A549 (cell line): Measurements from ENCODE around the gene PTPN14. TPM values are rescaled to one million over a fixed set of nuclear protein-coding genes. Genes with fewer than 3 reads are reported as not detected.

Experiments
- ATAC-seq, 2 experiments: fragments of 200-7000 bp in 1 of 2; fragments of >200 bp in 1 of 2; cut with Nextera tagmentation in 1 of 2; cut with Tn5 transposase in 1 of 2; 3 replicates each; pipeline versions ENCODE4 v1.8.0 to v1.9.1; 2018 to 2020; ENCODE audit warnings: mild to moderate bottlenecking in 1 of 2, moderate library complexity in 1 of 2
- CTCF ChIA-PET: fragments of 300-600 bp; sonication (Branson Sonifier 250); formaldehyde crosslinking; extraction: SDS; loops from one replicate; lab custom pipeline; 2021; ENCODE audit warnings: antibody characterized with exemption, inconsistent platforms; lab: Yijun Ruan, JAX
- POLR2A ChIA-PET: fragments of 350-600 bp; formaldehyde crosslinking; extraction: SDS; loops from one replicate; lab custom pipeline; 2021; ENCODE audit warnings: antibody characterized with exemption, inconsistent platforms; lab: Yijun Ruan, JAX
- DNase-seq, 2 experiments: peaks; one replicate each; pipeline versions ENCODE4 v3.0.0 to v3.0.0-alpha.2; 2011 to 2016; ENCODE audit warnings: low read depth in 1 of 2, low spot score in 1 of 2
- FAIRE-seq: peaks from 2 replicates; lab custom pipeline; 2011; peaks lifted over from hg19 to GRCh38; lab: Jason Lieb, UNC
- H3K27ac ChIP-seq, 2 experiments: fragments of >200 bp; sonication (Bioruptor Twin); formaldehyde crosslinking; 3 replicates each; pipeline ENCODE4 v1.5.1; 2016 to 2017
- H3K4me1 ChIP-seq: fragments of >200 bp; sonication (Bioruptor Twin); formaldehyde crosslinking; 3 replicates; pipeline ENCODE4 v1.6.1; 2016
- H3K4me2 ChIP-seq: fragments of >200 bp; sonication (Bioruptor Twin); formaldehyde crosslinking; 3 replicates; pipeline ENCODE4 v1.6.1; 2016
- H3K4me3 ChIP-seq: fragments of >200 bp; sonication (Bioruptor Twin); formaldehyde crosslinking; 3 replicates; pipeline ENCODE4 v1.5.1; 2016
- H3K9me3 ChIP-seq: fragments of >200 bp; sonication (Bioruptor Twin); formaldehyde crosslinking; 3 replicates; pipeline ENCODE4 v1.6.1; 2016
- BCL3 ChIP-seq: fragments of >200 bp; sonication (Bioruptor Twin); formaldehyde crosslinking; IDR thresholded peaks from 3 replicates; pipeline ENCODE4 v1.6.1; 2016
- CBX2 ChIP-seq: fragments of 200-600 bp; sonication (generic); IDR thresholded peaks from 2 replicates; pipeline ENCODE4 v1.6.1; 2016; ENCODE audit warnings: low read depth, mild to moderate bottlenecking, borderline replicate concordance
- CEBPB ChIP-seq, 2 experiments: fragments of >200 bp in 1 of 2; sonication (Bioruptor Twin) in 1 of 2; formaldehyde crosslinking in 1 of 2; IDR thresholded peaks; 2 replicates each; pipeline ENCODE4 v1.6.1; 2012 to 2016
- E2F6 ChIP-seq: IDR thresholded peaks from 2 replicates; pipeline ENCODE4 v1.6.1; 2012; ENCODE audit warnings: low read depth, borderline replicate concordance
- EHF ChIP-seq: fragments of 250-450 bp; sonication (Bioruptor Pico); IDR thresholded peaks from 2 replicates; pipeline ENCODE4 v1.5.0; 2020; ENCODE audit warnings: mild to moderate bottlenecking
- FOXS1 ChIP-seq: fragments of 250-450 bp; sonication (Bioruptor Pico); IDR thresholded peaks from 2 replicates; pipeline ENCODE4 v1.5.0; 2020; ENCODE audit warnings: mild to moderate bottlenecking, moderate library complexity
- GATA3 ChIP-seq: IDR thresholded peaks from 2 replicates; pipeline ENCODE4 v1.6.1; 2012; ENCODE audit warnings: borderline replicate concordance
- HOXB5 ChIP-seq: fragments of 250-450 bp; sonication (Bioruptor Pico); IDR thresholded peaks from 2 replicates; pipeline ENCODE4 v1.5.0; 2020; ENCODE audit warnings: mild to moderate bottlenecking, moderate library complexity
- JUN ChIP-seq, 2 experiments: fragments of >200 bp; sonication (Bioruptor Twin); formaldehyde crosslinking; IDR thresholded peaks; 2 replicates in 1 of 2; 3 replicates in 1 of 2; pipeline ENCODE4 v1.6.1; 2016 to 2017
- KDM5A ChIP-seq: fragments of 200-600 bp; sonication (generic); IDR thresholded peaks from 2 replicates; pipeline ENCODE4 v1.6.1; 2016; ENCODE audit warnings: antibody characterized with exemption, mild to moderate bottlenecking
- MAFK ChIP-seq: fragments of 450-650 bp; IDR thresholded peaks from 2 replicates; pipeline ENCODE4 v1.6.1; 2014; ENCODE audit not compliant: partially characterized antibody
- MAZ ChIP-seq: fragments of 150-350 bp; IDR thresholded peaks from 2 replicates; pipeline ENCODE4 v1.6.1; 2014; ENCODE audit warnings: antibody characterized with exemption, low read depth, low read length, borderline replicate concordance
- MYC ChIP-seq: IDR thresholded peaks from 2 replicates; pipeline ENCODE4 v1.6.1; 2012; ENCODE audit warnings: mild to moderate bottlenecking, inconsistent platforms, low read length, improper control_type of control experiment, borderline replicate concordance
- NFE2L2 ChIP-seq: fragments of 150-350 bp; conservative IDR thresholded peaks from 2 replicates; pipeline ENCODE4 v1.6.1; 2014; ENCODE audit warnings: low read length
- PHF8 ChIP-seq: fragments of 200-600 bp; sonication (generic); IDR thresholded peaks from 2 replicates; pipeline ENCODE4 v1.6.1; 2016; ENCODE audit warnings: low read depth, mild to moderate bottlenecking, antibody characterized with exemption, moderate library complexity, borderline replicate concordance
- POLR2A ChIP-seq: IDR thresholded peaks from 2 replicates; pipeline ENCODE4 v1.6.1; 2012; ENCODE audit warnings: mild to moderate bottlenecking, low read length
- POLR2AphosphoS2 ChIP-seq: conservative IDR thresholded peaks from 2 replicates; pipeline ENCODE4 v1.6.1; 2012; ENCODE audit warnings: low read length, improper control_type of control experiment, inconsistent platforms
- RAD21 ChIP-seq, 2 experiments: fragments of >200 bp in 1 of 2; sonication (Bioruptor Twin) in 1 of 2; formaldehyde crosslinking in 1 of 2; IDR thresholded peaks in 1 of 2; conservative IDR thresholded peaks in 1 of 2; 2 replicates in 1 of 2; 3 replicates in 1 of 2; pipeline ENCODE4 v1.6.1; 2012 to 2018; ENCODE audit warnings: inconsistent platforms in 1 of 2
- TP53 ChIP-seq: fragments of 250-450 bp; sonication (Bioruptor Pico); IDR thresholded peaks from 2 replicates; pipeline ENCODE4 v1.5.0; 2021; ENCODE audit warnings: mild to moderate bottlenecking, moderate library complexity
- ZSCAN20 ChIP-seq: fragments of 250-450 bp; sonication (Bioruptor Pico); IDR thresholded peaks from 2 replicates; pipeline ENCODE4 v1.8.0; 2022; ENCODE audit warnings: mild to moderate bottlenecking, moderate library complexity
- WGBS: methylation state at CpG from one replicate; pipeline ENCODE4 v1.1.6; 2017; ENCODE audit errors: missing lambda C conversion rate; 5-methylcytosine and 5-hydroxymethylcytosine counted together
- polyA plus RNA-seq, 4 experiments: library from polyadenylated mRNA; depleted of rRNA in 3 of 4; stranded (reverse); fragments of >200 nt; fragmentation: RNase III in 1 of 4; extraction: RNeasy Plus Mini Kit Qiagen cat#74134 plus additional on column Dnase treatment in 1 of 4; gene quantifications; 2 replicates in 3 of 4; 3 replicates in 1 of 4; pipeline ENCODE4 v1.2.3, GENCODE V29; 2011 to 2017
- TF ChIP-seq, protein P1 (sequence below): IDR thresholded peaks from 2 replicates; pipeline ENCODE4 v1.6.1; 2012
- TF ChIP-seq, protein P2 (sequence below): IDR thresholded peaks from 2 replicates; pipeline ENCODE4 v1.6.1; 2012

The PTPN14 gene
- polyA plus RNA-seq, 2 of the 4 experiments (the other 2 are of a cell fraction) = 9.2 to 10.0 TPM

DNA sequence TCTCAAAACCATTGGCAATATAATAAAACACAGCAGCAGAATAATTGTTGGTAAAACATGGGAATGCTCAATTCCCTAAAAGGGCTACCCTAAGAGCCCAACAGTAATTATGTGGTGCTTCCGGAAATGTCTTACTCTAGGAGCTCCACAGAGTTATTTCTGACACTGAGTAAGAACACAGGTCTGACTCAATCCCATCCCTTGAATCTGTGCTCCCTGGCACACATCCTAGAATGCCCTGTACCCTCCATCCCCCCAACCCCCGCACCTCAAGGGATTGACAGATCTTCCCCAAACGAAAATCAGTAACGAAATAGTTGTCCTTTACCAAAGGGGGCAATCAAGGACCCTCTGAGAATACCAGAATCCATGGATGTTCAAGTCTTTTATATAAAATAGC lies 198.6 kb downstream of the PTPN14 start:
- H3K4me3 ChIP-seq = no peak overlapping the region
- H3K9me3 ChIP-seq = no peaks in the 10 kb centered on the region
- FAIRE-seq (no peak), ATAC-seq (no peak), DNase-seq (no peak)
- WGBS = 87% methylated on average over 4 of the region's 4 CpGs
- POLR2A ChIA-PET = no interaction called here
- H3K4me1 ChIP-seq = 0 out of 3 replicates have a peak, but pooled peaks cover 5% of the 10 kb centered on the region
- CTCF ChIA-PET = interaction anchor here (1.1 to 5.0 kb wide), 7 partner anchors 11 to 232 kb away, joined by 3 to 40 read pairs (median 4); no protein-coding TSS in a partner anchor
- TF ChIP-seq E2F6 = no peak
- no peak for TF ChIP-seq MYC
- no peak for TF ChIP-seq TP53 (CRISPR knock-in tag)
- TF ChIP-seq GATA3 = no peak
- TF ChIP-seq BCL3 = no peak
- no peak for TF ChIP-seq HOXB5 (CRISPR knock-in tag)
- TF ChIP-seq, protein P1, sequence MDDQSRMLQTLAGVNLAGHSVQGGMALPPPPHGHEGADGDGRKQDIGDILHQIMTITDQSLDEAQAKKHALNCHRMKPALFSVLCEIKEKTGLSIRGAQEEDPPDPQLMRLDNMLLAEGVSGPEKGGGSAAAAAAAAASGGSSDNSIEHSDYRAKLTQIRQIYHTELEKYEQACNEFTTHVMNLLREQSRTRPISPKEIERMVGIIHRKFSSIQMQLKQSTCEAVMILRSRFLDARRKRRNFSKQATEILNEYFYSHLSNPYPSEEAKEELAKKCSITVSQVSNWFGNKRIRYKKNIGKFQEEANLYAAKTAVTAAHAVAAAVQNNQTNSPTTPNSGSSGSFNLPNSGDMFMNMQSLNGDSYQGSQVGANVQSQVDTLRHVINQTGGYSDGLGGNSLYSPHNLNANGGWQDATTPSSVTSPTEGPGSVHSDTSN = no peak
- no peak for TF ChIP-seq NFE2L2
- no peak for TF ChIP-seq JUN (IDR thresholded peaks at IDR 0.05)
- no peak for TF ChIP-seq CEBPB (IDR thresholded peaks at IDR 0.05)
- TF ChIP-seq FOXS1 (CRISPR knock-in tag) = no peak
- no peak for TF ChIP-seq POLR2AphosphoS2
- TF ChIP-seq CBX2 = no peak
- TF ChIP-seq EHF (CRISPR knock-in tag) = no peak
- TF ChIP-seq PHF8 = no peak
- TF ChIP-seq MAZ = no peak
- TF ChIP-seq KDM5A = no peak
- no peak for TF ChIP-seq MAFK
- TF ChIP-seq, protein P2, sequence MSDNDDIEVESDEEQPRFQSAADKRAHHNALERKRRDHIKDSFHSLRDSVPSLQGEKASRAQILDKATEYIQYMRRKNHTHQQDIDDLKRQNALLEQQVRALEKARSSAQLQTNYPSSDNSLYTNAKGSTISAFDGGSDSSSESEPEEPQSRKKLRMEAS = no peak
- no peak overlapping the region for H3K4me2 ChIP-seq
- H3K27ac ChIP-seq = no peak overlapping the region

DNA sequence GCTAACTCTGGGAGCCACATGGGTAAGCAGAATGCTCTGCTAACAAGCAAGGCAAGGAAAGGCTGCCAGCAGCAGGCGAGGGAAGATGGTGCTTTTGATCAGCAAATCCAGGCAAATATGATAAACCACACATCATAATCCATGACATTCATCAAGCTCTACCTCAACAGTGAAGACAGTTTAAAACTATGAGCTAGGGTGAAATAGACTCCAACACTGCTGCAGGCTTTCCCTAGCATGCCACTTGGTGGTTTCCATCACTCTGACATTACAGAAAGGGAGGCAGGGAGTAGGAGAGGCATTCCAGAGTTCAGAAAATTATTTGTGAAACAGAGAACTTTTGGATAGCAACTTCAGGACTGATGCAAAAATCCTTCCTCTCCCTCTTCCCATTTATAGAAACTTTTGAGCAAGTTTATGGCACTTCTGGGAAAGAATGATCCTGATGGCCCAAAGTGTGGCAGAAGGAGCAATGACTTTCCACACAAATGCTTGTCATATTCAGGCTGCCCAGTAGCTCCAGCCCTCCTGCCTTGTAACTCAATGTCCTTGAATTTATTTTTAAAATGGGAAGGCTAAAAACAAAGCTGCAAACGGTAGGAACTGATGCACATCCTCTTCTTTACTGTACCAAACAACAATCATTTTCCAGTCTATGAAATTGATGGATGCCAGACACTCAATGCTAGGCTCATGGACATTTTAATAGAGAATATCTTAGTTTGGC lies 199.7 kb downstream of the PTPN14 start:
- CTCF ChIA-PET = interaction anchor here (0.9 to 1.5 kb wide), 7 partner anchors 10 to 233 kb away, joined by 3 to 5 read pairs (median 4); partner anchors contain the start of gene PTPN14
- DNase-seq = no peak
- no peak overlapping the region for H3K27ac ChIP-seq
- no peak for FAIRE-seq
- POLR2A ChIA-PET = no interaction called here
- H3K9me3 ChIP-seq = no peaks in the 10 kb centered on the region
- WGBS = 58% methylated on average over 2 of the region's 2 CpGs
- no peak overlapping the region for H3K4me3 ChIP-seq
- no peak for TF ChIP-seq POLR2A
- TF ChIP-seq ZSCAN20 (CRISPR knock-in tag) = no peak
- no peak for TF ChIP-seq RAD21 (conservative IDR thresholded peaks at IDR 0.05 in 1 of 2, IDR thresholded peaks at IDR 0.05 in 1 of 2)
- H3K4me2 ChIP-seq = no peak overlapping the region
- no peak for ATAC-seq
- H3K4me1 ChIP-seq = 0 out of 3 replicates have a peak, but pooled peaks cover 5% of the 10 kb centered on the region
